SK-N-SH treated with all-trans-retinoic acid at 6 μM for 48 hours (cell line): ENCODE measurements around the gene MTERF1.
"Not testable (repeated sequence)": the region's sequence is repeated elsewhere in the genome, so short reads cannot be mapped to it uniquely, and the experiment has no call there.

Source experiments
- ATAC-seq: fragments of 200-7000 bp; cut with Tn5 transposase; 3 replicates; pipeline ENCODE4 v1.9.1; 2020; ENCODE audit warnings: mild to moderate bottlenecking, moderate library complexity
- BACH2 ChIP-seq: fragments of 250-450 bp; sonication (Bioruptor Pico); IDR thresholded peaks from 2 replicates; pipeline ENCODE4 v1.9.0; 2021; ENCODE audit warnings: mild to moderate bottlenecking, borderline replicate concordance
- CSDC2 ChIP-seq: fragments of 250-450 bp; sonication (Bioruptor Pico); IDR thresholded peaks from 2 replicates; pipeline ENCODE4 v1.5.0; 2020; ENCODE audit warnings: mild to moderate bottlenecking, moderate library complexity
- ESRRG ChIP-seq: fragments of 250-450 bp; sonication (Bioruptor Pico); IDR thresholded peaks from 2 replicates; pipeline ENCODE4 v1.6.1; 2021; ENCODE audit warnings: mild to moderate bottlenecking
- GLIS3 ChIP-seq: fragments of 250-450 bp; sonication (Bioruptor Pico); IDR thresholded peaks from 2 replicates; pipeline ENCODE4 v1.5.0; 2020; ENCODE audit warnings: mild to moderate bottlenecking, moderate library complexity
- ISL1 ChIP-seq: fragments of 250-450 bp; sonication (Bioruptor Pico); IDR thresholded peaks from 2 replicates; pipeline ENCODE4 v2.1.2; 2022; ENCODE audit warnings: mild to moderate bottlenecking, moderate library complexity
- OSR1 ChIP-seq: fragments of 250-450 bp; sonication (Bioruptor Pico); IDR thresholded peaks from 2 replicates; pipeline ENCODE4 v1.8.0; 2022; ENCODE audit warnings: moderate library complexity, mild to moderate bottlenecking, inconsistent platforms
- PPARA ChIP-seq: fragments of 250-450 bp; sonication (Bioruptor Pico); IDR thresholded peaks from 2 replicates; pipeline ENCODE4 v1.5.0; 2020; ENCODE audit warnings: mild to moderate bottlenecking, borderline replicate concordance
- RARB ChIP-seq: fragments of 250-450 bp; sonication (Bioruptor Pico); IDR thresholded peaks from 2 replicates; pipeline ENCODE4 v1.8.0; 2021; ENCODE audit warnings: mild to moderate bottlenecking, moderate library complexity
- SNAI2 ChIP-seq: fragments of 250-450 bp; sonication (Bioruptor Pico); IDR thresholded peaks from 2 replicates; pipeline ENCODE4 v1.5.0; 2020; ENCODE audit warnings: mild to moderate bottlenecking, moderate library complexity
- TCF4 ChIP-seq: fragments of 250-450 bp; sonication (Bioruptor Pico); IDR thresholded peaks from 2 replicates; pipeline ENCODE4 v1.8.0; 2021; ENCODE audit warnings: mild to moderate bottlenecking, moderate library complexity, borderline replicate concordance
- TOX ChIP-seq: fragments of 250-450 bp; sonication (Bioruptor Pico); IDR thresholded peaks from 2 replicates; pipeline ENCODE4 v1.8.0; 2021; ENCODE audit warnings: mild to moderate bottlenecking, moderate library complexity, borderline replicate concordance
- ZC3H10 ChIP-seq: fragments of 250-450 bp; sonication (Bioruptor Pico); IDR thresholded peaks from 2 replicates; pipeline ENCODE4 v1.5.1; 2021; ENCODE audit warnings: mild to moderate bottlenecking, moderate library complexity
- ZFP3 ChIP-seq: fragments of 250-450 bp; sonication (Bioruptor Pico); IDR thresholded peaks from 2 replicates; pipeline ENCODE4 v1.5.0; 2020; ENCODE audit warnings: mild to moderate bottlenecking, moderate library complexity
- ZFP30 ChIP-seq: fragments of 450-650 bp; formaldehyde crosslinking; IDR thresholded peaks from 2 replicates; pipeline ENCODE4 v1.5.0; 2022; ENCODE audit warnings: mild to moderate bottlenecking, moderate library complexity
- ZNF565 ChIP-seq: fragments of 450-650 bp; formaldehyde crosslinking; conservative IDR thresholded peaks from 2 replicates; pipeline ENCODE4 v1.5.0; 2020; ENCODE audit warnings: low read depth, mild to moderate bottlenecking, moderate library complexity
- ZNF70 ChIP-seq: fragments of 450-650 bp; formaldehyde crosslinking; IDR thresholded peaks from 2 replicates; pipeline ENCODE4 v1.5.0; 2020; ENCODE audit warnings: mild to moderate bottlenecking, moderate library complexity
- ZNF8 ChIP-seq: fragments of 450-650 bp; formaldehyde crosslinking; IDR thresholded peaks from 2 replicates; pipeline ENCODE4 v1.5.0; 2020; ENCODE audit warnings: mild to moderate bottlenecking, moderate library complexity
- TF ChIP-seq, protein P1 (sequence below): fragments of 250-450 bp; sonication (Bioruptor Pico); IDR thresholded peaks from 2 replicates; pipeline ENCODE4 v1.8.0; 2021; ENCODE audit warnings: low read depth, mild to moderate bottlenecking, moderate library complexity, borderline replicate concordance
- TF ChIP-seq, protein P2 (sequence below): fragments of 250-450 bp; sonication (Bioruptor Pico); IDR thresholded peaks from 2 replicates; pipeline ENCODE4 v1.5.1; 2020; ENCODE audit warnings: low read depth, mild to moderate bottlenecking, moderate library complexity
- TF ChIP-seq, protein P3 (sequence below): fragments of 250-450 bp; sonication (Bioruptor Pico); IDR thresholded peaks from 2 replicates; pipeline ENCODE4 v1.5.0; 2020; ENCODE audit warnings: mild to moderate bottlenecking, moderate library complexity
- TF ChIP-seq, protein P4 (sequence below): fragments of 250-450 bp; sonication (Bioruptor Pico); IDR thresholded peaks from 2 replicates; pipeline ENCODE4 v1.5.1; 2021; ENCODE audit warnings: mild to moderate bottlenecking, moderate library complexity

Gene MTERF1

DNA sequence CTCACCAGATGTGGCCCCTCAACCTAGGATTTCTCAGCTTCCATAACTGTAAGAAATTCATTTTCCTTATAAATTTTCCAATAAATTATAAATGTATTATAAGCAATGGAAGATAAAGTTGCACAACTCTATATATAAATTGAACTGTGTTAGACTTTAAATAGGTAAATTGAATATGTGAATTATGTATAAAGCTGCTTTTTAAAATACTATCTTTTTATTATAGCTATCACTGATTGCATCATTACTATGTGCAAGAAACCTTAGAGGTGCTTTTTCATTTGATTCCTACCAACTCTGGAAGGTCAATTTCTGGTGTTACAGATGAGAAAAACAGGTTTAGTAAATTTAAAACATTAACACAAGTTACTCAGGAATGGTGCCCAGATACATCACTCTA is 8.4 kb downstream of the MTERF1 start:
- TF ChIP-seq TCF4 (CRISPR knock-in tag) = no peak
- TF ChIP-seq, all 23 proteins: peak for 0
- ATAC-seq = no peak

DNA sequence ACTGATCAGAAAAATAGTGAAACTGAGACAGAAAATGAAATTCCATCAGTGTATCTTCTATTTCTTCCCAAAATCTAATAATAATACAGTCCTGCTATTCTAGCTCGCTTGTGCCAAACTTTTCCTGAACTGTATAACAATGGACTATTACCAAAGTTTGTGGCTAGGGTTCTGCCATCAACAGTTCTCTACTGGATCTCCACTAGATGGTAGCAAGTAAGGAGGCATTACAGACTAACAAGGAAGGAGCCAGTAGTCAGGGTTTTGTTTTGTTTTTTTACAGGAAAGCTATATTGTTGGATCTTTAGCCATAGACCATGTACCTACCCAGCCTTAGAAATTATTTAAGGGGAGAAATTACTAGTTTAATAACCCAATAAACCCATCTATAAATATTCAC is 10.8 kb downstream of the MTERF1 start:
- ATAC-seq = peak; percentile 40; the same call in 1 of the 3 replicates
- TF ChIP-seq SNAI2 (CRISPR knock-in tag) = no peak
- no peak for TF ChIP-seq ZNF565 (CRISPR knock-in tag)
- no peak for TF ChIP-seq CSDC2 (CRISPR knock-in tag)
- TF ChIP-seq OSR1 (CRISPR knock-in tag) = no peak
- no peak for TF ChIP-seq ESRRG
- no peak for TF ChIP-seq PPARA (CRISPR knock-in tag)
- TF ChIP-seq, protein P1, sequence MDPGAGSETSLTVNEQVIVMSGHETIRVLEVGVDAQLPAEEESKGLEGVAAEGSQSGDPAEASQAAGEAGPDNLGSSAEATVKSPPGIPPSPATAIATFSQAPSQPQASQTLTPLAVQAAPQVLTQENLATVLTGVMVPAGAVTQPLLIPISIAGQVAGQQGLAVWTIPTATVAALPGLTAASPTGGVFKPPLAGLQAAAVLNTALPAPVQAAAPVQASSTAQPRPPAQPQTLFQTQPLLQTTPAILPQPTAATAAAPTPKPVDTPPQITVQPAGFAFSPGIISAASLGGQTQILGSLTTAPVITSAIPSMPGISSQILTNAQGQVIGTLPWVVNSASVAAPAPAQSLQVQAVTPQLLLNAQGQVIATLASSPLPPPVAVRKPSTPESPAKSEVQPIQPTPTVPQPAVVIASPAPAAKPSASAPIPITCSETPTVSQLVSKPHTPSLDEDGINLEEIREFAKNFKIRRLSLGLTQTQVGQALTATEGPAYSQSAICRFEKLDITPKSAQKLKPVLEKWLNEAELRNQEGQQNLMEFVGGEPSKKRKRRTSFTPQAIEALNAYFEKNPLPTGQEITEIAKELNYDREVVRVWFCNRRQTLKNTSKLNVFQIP = no peak
- TF ChIP-seq TOX (CRISPR knock-in tag) = no peak
- TF ChIP-seq RARB = no peak
- no peak for TF ChIP-seq ISL1
- TF ChIP-seq ZFP30 (CRISPR knock-in tag) = no peak
- TF ChIP-seq, protein P2, sequence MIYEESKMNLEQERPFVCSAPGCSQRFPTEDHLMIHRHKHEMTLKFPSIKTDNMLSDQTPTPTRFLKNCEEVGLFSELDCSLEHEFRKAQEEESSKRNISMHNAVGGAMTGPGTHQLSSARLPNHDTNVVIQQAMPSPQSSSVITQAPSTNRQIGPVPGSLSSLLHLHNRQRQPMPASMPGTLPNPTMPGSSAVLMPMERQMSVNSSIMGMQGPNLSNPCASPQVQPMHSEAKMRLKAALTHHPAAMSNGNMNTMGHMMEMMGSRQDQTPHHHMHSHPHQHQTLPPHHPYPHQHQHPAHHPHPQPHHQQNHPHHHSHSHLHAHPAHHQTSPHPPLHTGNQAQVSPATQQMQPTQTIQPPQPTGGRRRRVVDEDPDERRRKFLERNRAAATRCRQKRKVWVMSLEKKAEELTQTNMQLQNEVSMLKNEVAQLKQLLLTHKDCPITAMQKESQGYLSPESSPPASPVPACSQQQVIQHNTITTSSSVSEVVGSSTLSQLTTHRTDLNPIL (CRISPR knock-in tag) = no peak
- no peak for TF ChIP-seq GLIS3 (CRISPR knock-in tag)
- no peak for TF ChIP-seq ZFP3 (CRISPR knock-in tag)
- TF ChIP-seq, protein P3, sequence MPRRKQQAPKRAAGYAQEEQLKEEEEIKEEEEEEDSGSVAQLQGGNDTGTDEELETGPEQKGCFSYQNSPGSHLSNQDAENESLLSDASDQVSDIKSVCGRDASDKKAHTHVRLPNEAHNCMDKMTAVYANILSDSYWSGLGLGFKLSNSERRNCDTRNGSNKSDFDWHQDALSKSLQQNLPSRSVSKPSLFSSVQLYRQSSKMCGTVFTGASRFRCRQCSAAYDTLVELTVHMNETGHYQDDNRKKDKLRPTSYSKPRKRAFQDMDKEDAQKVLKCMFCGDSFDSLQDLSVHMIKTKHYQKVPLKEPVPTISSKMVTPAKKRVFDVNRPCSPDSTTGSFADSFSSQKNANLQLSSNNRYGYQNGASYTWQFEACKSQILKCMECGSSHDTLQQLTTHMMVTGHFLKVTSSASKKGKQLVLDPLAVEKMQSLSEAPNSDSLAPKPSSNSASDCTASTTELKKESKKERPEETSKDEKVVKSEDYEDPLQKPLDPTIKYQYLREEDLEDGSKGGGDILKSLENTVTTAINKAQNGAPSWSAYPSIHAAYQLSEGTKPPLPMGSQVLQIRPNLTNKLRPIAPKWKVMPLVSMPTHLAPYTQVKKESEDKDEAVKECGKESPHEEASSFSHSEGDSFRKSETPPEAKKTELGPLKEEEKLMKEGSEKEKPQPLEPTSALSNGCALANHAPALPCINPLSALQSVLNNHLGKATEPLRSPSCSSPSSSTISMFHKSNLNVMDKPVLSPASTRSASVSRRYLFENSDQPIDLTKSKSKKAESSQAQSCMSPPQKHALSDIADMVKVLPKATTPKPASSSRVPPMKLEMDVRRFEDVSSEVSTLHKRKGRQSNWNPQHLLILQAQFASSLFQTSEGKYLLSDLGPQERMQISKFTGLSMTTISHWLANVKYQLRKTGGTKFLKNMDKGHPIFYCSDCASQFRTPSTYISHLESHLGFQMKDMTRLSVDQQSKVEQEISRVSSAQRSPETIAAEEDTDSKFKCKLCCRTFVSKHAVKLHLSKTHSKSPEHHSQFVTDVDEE (CRISPR knock-in tag) = no peak
- TF ChIP-seq, protein P4, sequence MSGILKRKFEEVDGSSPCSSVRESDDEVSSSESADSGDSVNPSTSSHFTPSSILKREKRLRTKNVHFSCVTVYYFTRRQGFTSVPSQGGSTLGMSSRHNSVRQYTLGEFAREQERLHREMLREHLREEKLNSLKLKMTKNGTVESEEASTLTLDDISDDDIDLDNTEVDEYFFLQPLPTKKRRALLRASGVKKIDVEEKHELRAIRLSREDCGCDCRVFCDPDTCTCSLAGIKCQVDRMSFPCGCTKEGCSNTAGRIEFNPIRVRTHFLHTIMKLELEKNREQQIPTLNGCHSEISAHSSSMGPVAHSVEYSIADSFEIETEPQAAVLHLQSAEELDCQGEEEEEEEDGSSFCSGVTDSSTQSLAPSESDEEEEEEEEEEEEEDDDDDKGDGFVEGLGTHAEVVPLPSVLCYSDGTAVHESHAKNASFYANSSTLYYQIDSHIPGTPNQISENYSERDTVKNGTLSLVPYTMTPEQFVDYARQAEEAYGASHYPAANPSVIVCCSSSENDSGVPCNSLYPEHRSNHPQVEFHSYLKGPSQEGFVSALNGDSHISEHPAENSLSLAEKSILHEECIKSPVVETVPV = no peak
- TF ChIP-seq, all 23 proteins: peak for 0

DNA sequence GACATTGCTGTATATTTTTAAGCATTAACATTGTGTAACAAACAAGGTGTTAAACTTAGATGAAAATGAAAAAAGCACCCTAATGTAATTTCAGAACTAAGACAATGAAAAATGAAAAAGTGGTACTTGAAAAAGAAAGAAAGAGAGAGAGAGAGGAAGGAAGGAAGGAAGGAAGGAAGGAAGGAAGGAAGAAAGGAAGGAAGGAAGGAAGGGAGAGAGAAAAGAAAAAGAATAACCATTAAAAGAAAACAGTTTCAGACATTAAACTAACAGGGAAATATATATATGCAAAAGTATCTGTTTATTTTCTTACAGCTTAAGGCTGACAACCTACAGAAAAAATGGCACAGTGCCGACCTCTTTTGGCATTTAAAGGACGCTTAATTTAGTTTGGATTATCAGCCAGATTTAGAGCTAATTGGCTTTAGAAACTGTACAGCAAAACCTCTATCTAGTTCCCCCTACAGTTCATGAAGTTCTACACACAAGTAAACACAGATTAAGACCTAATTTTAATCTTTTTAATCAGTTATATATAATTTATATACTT is 13.8 kb downstream of the MTERF1 start:
- peak; percentile 43 for ATAC-seq
- peak; percentile 36 for TF ChIP-seq ISL1
- TF ChIP-seq TCF4 (CRISPR knock-in tag) = peak; percentile 68
- TF ChIP-seq RARB = no peak

DNA sequence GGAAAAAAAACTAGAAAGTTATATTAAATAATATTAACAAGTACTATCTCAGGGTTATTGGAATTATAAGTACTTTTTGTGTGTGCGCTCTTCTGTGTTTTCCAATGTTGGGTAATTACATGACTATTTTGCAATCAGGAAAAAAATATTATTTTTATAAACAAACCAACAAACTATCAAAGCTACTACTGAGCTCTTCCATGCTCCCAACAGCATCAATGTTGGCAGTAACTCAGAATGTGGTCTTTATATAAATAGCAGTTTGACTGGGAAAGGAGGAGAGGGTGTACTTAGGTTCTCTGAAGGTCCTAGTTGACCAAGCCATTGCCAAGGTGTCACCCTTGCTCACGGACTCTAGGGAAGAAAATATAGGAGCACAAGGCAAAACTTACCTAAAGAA is 15.0 kb downstream of the MTERF1 start:
- ATAC-seq = no peak
- TF ChIP-seq CSDC2 (CRISPR knock-in tag) (no peak), RARB (no peak), ZFP30 (CRISPR knock-in tag) (no peak), ESRRG (no peak), SNAI2 (CRISPR knock-in tag) (no peak), TCF4 (CRISPR knock-in tag) (no peak), BACH2 (CRISPR knock-in tag) (no peak), ZFP3 (CRISPR knock-in tag) (no peak), PPARA (CRISPR knock-in tag) (no peak), ZNF70 (no peak), ZNF8 (no peak), ISL1 (no peak), GLIS3 (CRISPR knock-in tag) (no peak), ZC3H10 (CRISPR knock-in tag) (no peak)
- TF ChIP-seq, all 23 proteins: peak for 0

DNA sequence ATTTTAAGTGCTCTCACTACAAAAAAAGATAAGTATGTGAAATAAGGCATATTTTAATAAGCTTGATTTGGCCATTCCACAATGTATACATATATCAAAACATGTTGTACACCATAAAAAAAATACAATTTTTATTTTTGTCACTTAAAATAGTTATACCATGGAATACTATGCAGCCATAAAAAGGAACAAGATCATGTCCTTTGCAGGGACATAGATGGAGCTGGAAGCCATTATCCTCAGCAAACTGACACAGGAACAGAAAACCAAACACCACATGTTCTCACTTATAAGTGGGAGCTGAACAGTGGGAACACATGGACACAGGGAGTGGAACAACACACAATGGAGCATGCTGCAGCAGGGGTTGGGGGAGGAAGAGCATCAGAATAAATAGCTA is 15.9 kb downstream of the MTERF1 start:
- ATAC-seq = not testable (repeated sequence)
